AG08395 (cell line): ENCODE measurements around the gene DUS1L.

Experiments used
- DNase-seq: peaks from one replicate; pipeline ENCODE4 v3.0.0; 2012; ENCODE audit warnings: mixed read lengths, low spot score

Gene DUS1L

DNA sequence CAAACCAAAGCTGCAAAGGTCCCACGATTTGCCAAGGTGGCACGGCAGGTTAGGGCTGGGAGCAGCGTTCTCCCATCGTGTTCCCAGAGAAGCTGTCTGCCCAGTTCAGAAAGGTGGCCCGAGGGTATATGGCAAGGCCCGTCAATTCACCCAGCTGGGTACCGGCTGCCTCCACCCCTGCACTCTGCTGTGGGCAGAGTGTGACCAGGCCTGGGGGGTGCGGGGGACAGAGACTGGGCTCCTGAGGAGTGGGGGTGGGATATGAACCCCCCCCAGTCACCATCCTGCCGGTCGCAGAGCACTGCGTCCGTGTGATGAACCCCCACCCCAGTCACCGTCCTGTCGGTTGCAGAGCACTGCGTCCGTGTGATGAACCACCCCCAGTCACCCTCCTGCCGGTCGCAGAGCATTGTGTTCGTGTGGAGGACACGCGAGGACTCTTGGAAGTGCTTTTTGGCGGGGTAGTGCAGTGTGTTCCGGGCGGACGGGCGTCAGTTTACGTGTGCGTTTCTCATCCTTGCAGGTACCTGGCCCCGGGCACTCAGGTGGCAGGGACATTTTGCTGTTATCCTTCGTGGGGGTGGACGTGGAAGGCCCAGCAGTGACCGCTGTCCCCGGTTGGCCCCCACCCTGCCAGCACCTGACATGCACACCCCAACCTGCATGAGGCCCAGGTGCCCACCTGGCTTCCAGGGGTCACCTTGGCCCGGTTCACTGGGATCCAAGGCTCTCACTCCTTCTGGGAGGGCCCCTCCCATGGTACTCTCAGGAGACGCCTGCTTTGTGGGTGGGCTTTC lies 35.1 kb upstream of the DUS1L start:
- DNase-seq, result no peak

DNA sequence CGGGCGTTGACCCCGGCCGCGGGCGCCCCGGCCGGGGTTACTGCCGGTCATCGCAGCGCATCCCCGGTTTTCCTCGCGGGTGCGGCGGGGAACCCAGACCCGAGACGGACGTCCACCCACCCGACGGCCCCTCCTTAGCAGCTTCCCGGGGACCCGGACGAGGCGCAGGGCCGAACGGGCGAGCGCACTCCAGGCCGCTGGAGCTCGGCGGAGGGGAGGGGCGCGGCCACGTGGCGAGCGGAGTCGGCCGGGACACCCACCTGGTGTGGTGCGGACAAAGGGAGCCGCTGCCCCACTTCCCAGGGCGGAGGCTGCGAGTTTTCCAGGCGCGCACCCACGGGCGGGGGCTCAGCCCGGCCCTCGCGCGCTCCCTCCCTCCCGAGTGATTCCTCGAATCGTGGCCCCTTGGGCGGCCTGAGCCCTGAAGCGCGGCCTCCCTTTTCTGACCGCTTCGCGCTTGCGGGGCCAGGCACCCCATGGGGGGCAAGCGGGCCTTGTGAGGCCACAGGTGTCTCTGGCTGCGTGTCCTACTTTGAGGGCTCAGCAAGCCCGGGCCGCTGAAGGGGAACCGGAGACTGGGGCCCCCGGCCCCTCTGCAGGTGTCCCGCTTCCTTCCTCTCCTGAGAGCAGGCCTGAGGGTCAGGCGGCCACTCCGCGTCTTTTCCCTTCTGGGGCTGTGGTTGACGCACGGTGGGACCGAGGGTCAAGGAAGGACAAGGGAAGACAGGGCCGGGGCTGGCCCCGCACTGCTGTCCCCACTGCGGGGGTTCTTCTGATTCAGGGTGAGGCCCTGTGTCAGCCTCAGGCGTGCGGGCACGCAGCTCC lies 33.5 kb upstream of the DUS1L start:
- no peak for DNase-seq

DNA sequence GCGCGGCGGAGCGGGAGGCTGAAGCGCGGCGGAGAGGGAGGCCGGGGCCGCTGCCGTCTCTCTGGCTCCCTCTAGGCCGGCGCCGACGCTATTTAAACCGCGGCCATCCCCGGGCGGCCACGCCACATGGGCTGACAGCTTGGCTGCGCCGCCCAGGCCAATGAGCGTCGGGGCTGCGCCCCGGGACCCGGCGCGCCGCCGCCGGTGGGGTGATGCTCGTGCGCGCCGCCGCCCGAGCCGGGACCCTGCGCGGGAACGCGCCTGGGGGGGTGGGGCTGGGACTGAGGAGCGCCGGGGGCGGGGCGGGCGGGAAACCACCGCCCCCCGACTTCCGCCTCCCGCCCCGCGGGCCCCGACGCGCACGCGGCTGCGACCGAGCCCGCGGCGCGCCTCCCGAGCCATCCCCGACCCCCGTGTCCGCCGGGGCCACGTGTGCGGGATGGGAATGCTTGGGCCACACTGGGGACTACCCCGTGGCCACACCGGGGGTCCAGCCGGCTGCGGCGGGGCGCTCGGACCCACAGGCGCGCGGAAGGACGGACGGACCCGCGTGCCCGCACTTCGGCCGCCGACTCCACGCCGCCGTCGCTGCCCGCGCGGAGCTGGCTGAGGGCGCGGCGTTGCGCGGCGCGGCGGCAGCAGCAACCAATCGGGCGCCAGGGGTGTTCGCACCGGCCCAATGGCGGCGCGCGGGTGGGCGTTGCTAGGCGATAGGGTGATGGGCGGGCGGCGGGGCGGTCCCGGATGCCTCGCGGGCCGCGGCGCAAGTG lies 32.8 kb upstream of the DUS1L start, which contains the start of gene FASN:
Gene FASN (minus strand): TSS at position 68 of the 770 bp plus-strand sequence. CDS start 1,791 bp downstream, outside the sequence.
- DNase-seq, result peak; percentile 100

DNA sequence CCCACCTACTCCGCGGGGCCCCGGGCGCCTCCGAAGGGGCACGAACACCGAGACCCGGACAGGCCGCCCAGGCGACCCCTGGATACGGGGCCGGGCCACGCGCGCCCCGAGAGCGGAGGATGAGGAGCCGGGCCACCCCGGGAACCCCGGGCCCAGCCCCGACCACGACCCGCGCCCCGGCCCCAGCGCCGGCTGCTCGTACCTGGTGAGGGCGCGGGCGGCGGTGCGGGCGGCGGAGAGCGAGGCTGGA lies 32.2 kb upstream of the DUS1L start:
- DNase-seq, result no peak

DNA sequence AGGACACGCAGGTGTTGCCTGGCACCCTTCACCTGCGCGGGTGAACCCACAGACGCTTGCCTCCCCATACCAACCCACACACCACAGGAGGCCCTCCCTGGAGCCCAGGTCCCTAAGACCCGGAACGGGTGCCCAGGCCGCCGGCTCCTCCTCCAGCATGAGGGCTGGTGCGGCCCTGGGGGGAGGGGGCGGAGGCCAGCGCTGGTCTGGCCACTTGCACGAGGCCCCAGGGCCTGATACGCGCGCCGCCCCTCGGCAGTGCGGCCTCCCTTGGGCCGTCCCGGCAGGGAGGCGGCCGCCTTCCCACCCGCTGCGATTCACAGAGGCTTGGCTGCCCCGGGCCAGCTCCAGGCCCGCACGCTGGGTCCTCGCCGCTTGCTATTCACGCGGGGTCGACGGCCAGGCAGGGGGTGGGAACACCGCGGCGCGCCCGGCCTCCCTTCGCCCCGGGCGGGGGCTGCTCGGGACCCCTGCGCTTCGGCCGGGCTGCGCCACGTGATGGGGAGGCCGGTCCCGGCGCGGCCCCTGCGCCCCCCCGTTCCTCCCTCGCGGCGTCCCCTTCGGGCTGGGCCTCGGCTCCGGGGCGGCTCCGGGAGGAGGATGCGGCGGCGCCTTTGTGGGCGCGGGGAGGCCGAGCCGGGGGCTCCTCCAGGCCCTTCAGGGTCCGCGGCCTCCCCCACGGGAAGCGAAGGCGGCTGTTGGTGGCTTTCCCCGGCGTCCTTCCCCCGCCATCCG lies 31.7 kb upstream of the DUS1L start:
- DNase-seq, result peak; percentile 65

DNA sequence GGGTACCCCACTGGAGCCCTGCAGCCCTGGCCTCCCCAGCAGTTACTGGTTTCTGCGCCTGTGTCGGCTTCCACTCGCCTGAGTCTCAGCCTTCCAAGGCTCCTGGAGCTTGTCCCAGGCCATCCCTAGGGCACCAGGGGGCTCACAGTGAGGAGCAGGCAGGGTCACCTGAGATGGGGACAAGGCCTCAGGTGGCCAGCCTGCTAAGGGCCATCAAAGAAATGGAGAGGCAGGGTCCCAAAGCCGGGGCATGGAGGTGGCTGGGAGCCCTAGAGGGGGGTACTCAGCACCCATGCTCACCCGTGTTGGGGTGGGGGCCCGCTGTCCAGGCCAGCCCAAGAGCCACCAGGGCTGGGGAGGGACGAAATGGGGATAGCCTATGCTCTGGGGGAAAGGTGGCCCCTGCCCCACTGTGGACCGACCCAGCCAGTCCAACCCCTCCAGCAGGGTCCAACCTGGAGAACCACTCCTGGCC lies 31.1 kb upstream of the DUS1L start:
- DNase-seq, result no peak

DNA sequence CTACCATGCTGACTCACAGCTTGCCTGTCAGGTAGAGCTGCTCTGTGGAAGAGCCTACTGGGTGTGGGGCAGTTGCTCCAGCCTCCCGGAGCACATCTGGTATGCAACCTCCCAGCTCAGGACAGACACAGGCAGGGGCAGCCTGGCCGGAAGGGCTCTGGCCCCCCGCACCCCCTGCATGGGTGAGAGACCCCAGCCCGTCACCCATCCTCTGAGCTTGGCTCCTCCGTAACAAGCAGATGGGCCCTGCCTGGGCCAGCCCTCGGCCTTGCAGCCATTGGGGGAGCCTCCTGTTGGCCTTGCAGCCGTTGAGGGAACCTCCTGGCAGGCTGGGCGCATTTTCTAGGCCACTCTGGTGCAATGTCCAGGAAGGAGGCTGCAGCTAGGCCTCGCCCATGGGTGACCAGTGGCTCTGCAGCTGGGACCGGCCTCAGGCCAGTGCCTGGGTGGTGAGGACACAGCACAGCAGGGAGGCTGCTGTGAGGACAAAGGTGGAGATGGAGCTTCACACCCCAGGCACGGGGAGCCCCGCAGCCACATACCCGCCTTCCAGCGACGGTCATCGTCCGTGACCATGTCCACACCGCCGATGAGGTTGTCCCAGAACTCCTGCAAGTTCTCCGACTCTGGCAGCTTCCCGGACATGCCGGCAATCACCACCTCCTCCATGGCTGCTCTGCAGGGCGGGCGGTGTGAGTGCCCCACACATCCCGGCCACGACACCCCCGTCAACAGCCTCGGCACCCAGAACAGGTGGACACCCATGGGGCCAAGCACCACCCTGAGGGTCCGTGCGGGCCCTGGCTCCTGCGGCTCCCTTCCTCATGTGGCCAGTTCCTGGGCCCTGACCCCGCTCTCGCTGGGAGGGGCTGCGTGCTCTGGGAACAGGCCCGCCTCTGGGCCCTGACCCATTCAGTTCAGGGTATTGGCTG lies 30.4 kb upstream of the DUS1L start:
- DNase-seq, result no peak

DNA sequence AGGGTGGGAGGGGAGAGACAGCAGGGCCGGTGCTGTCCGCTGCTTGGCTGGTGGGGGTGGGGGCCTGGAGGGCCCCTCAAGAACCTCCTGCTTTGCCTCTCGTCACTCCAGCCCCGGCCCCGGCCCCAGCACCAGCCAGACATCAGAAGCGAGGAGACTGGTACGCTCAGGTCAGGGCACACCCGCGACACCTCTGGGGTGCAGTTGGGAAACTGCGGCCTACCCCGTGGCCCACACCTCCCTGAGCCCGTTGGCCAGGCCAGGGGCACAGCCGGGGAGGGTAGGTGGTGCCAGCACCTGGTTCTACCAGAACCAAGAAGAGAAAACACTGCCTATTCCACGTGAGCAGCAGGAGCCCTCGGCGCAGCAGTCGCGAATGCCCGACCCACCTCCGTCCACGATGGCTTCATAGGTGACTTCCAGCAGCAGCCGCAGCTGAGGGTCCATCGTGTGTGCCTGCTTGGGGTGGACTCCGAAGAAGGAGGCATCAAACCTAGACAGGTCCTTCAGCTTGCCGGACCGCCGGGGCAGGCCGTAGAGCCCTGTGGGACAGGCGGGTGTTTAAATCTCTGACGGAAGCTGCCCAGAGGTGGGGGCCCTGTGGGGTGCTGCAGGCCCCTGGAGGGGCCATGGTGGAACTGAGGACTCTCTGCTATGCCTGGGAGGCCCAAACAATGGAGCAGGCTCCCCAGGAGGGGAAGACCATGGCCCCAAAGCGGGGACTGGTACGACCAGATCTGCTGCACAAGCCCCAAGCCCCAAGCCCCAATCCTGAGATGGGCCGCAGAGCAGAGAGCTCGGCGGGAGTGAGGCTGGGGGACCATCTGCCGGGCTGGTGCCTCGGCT lies 29.6 kb upstream of the DUS1L start:
- DNase-seq, result no peak

DNA sequence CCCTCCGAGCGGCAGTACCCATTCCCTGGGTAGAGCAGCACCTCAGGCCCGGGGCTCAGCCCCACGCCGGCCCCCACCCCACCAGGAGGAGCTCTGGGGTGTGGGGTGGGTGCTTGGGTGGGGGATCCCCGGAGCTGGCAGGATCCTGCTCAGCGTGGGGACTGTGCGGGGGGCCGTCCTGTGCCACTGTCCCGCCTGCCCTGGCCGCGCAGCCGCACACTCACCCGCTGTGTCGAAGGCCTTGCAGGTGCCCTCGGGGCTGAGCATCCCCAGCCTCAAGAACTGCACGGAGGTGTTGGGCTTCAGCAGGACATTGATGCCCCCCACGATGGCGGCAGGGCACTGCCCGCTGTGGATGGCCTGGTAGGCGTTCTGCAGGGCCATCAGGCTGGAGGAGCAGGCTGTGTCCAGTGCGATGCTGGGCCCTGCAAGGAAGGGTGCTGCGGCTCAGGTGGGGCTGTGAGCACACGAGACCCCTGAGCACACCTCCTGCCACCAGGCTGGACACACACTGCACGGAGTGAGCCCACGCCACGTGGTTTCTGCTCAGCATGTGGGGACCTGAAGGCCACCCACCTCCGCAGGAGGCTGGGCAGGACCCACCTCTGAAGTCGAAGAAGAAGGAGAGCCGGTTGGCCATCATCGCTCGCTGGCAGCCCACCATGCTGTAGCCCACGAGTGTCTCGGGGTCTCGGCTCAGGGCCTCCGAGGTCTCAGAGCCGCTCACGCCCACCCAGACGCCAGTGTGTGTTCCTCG lies 27.6 kb upstream of the DUS1L start:
- no peak for DNase-seq

DNA sequence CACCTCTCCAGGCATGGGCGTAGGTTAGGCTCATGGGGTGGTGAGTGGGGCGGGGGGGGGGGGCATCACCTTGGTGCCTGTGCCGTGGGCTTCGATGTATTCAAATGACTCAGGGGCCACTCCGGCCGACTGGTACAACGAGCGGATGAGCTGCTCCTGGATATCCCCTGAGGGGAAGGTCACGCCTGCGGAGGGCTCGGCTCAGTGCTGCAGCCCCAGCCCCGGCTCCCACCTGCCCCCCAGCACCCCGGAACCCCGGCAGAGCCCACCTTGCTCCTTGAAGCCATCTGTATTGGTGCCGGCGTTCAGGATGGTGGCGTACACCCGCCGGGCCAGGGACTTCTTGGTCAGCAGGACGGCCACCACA lies 27.0 kb upstream of the DUS1L start:
- DNase-seq, result no peak

DNA sequence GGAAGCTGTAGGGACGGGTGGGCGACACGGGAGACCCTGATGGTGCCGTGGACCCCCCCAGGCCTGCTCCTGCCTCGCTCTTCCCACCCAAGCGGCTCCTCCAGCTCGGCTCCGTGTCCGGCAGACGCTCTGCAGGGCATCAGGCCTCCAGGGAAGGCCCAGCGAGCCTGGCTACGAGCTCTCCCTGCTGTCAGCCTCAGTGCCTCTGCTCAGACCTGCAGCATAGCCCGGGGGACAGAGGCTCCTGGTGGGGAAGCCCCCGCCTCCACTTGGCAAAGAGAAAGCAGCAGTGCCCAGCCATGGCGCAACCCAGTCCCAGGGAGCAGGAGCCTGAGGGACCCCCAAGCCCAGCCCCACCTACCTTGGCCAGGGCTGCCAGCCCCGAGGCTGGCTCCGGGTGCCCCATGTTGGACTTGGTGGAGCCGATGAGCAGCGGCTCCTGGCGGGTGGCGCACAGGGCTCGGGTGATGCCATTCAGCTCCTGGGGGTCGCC lies 26.5 kb upstream of the DUS1L start:
- no peak for DNase-seq

DNA sequence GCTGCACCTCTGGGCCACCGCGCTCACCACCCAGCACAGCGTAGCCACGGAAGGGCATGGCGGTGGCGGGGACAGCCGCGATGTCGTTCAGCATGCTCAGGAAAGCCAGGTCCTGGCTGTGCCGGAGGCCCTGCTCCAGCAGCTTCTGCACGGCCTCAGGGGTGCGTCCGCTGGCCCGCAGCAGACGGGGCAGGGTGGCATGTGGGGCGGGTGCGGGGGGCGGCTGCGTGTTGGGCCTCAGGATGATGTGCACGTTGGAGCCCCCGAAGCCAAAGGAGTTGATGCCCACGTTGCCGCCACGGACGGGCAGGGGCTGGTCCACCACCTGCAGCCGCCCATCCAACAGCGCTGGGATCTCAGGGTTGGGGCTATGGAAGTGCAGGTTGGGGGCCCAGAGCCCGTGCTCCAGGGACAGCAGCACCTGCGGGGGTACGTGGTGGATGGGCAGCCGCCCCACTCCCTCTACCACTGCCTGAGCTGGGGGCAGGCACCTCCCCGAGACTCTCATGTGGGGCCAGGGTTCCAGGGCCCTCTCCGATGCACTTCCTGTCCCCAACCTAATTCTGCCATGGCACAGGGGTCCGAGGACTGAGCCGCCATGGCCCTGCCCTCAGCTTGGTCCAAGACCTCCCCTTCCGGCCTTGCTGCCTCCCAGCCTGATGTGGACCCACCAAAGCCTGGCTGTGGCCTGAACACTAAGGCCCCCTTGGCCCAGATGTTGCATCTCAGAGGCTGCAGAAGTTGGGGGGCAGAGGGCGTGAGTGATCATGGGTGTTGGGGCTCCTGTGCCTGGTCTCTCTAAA lies 25.9 kb upstream of the DUS1L start:
- no peak for DNase-seq

DNA sequence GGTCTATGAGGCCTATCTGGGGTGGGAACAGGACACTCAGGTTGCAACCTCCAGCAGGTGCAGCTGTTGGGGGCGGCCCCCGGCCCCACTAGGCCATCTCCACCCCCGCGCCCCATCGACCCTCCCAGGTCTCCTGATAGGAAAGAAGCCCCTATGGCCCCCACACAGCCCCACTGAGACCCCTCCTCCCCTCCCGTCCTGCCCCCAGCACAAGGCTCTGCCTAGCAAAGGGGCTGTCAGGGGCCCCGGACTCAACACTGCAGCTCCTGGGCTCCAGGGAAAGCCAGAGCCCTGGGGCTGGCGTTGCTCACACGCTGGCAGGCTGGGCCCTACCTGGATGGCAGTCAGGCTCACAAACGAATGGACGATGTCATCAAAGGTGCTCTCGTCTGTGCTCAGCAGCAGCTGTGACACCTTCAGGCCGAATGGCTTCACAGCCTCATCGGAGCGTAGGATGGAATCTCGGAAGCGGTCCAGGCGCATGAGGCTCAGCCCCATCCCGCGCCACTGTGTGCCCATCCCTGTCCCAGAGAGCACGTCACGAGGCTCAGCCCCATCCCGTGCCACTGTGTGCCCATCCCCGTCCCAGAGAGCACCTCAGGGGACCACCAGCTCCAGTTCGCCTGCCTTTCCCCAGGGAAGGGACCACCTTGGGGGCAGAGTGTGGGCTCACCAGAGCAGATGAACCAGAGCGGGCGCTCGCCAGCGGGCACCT lies 25.1 kb upstream of the DUS1L start:
- no peak for DNase-seq

DNA sequence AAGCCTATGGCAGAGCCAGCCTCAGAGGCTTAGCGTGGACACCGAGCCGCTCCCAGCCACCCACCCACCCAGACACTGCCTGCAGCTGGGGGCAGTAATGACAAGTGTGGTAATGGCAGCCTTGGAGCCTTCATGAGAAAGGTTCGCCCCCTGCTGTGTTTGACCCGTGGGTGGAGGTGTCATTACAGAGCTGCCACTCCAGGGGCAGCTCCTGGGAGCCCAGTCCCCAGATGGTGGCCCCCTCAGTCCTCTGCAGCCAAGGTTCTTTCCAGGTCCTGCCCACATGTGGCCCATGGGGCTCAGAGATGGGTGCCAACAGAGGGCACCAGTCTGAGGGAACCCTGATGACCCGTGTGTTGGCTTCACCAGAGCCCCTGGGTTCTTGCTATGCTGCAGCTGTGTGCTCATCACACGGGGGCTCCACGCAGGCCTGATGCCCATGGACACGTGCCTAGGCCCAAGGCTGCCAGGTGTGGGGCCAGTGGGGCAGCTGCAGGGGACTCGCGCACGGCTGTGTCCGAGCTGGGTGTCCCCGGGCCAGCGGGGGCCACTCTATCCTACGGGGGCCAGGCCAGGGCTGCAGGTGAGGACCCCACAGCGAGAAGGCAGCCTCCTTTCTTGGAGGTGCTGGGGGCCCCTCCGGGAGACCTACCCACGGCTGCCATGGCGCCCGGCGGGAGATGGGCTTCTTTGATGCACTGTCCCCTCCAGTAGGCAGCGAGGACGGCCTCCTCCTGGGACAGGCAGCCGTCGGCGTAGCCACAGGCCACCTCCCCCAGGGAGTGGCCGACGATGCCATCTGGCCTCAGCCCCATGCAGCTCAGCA lies 24.3 kb upstream of the DUS1L start:
- no peak for DNase-seq

DNA sequence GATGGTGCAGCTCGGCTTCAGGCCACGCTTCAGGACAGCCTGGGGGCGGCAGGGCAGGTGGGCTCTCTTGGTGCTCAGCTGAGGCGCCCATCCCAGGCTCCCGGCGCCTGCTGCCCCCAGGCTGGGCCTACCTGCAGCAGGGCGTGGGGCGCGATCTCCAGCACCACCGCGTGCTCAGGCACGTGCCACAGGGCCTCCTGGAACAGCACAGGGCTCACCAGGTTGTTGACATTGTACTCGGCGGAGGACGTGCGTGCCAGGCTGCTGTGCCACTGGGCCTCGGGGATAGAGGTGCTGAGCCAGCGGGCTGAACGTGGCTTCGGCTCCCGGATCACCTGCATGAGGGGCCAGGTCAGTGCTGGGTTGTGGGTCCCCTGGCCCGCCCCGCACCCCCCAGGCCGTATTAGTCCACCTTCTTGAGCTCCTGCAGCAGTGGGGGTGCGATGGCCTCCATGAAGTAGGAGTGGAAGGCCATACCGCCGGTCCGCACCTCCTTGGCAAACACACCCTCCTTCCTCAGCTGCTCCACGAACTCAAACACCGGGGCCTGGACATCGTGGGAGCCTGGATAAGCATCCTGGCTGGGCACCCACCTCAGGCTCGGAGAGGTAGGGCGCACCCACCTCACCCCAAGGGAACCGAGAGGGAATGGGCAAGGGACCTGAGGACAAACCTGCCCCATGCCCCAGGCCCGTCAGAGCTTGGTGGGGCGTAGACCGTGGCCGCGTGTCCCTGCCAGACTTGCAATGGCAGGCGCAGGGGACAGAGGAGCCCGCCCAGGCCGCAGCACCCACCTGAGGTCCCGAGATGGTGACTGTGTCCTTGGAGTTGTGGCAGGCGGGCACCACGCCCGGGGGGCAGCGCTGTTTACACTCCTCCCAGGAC lies 23.5 kb upstream of the DUS1L start:
- DNase-seq, result no peak
